NCI-H2081 (cell line): ENCODE measurements around the gene PATJ.
"Not testable (repeated sequence)": the region's sequence is repeated elsewhere in the genome, so short reads cannot be mapped to it uniquely, and the experiment has no call there.

Experiments used
- DNase-seq, 2 experiments: peaks; one replicate each; lab custom pipeline; 2025; lab: John Stamatoyannopoulos, UW

The PATJ gene

GRCh38 chr1:62213075-62213914 is 471.0 kb downstream of the PATJ start:
- DNase-seq: no peak

GRCh38 chr1:62218604-62219003 is 476.3 kb downstream of the PATJ start:
- no peak for DNase-seq

GRCh38 chr1:62220456-62220855 is 478.2 kb downstream of the PATJ start:
- DNase-seq: not testable (repeated sequence)

GRCh38 chr1:62221171-62221570 is 478.9 kb downstream of the PATJ start:
- DNase-seq: no peak

- DNase-seq: no peak
These were observed 480.0 kb downstream of the PATJ start for GRCh38 chr1:62222321-62222720.

GRCh38 chr1:62224182-62224581 is 481.9 kb downstream of the PATJ start:
- DNase-seq: no peak

- DNase-seq: no peak
These were observed 485.2 kb downstream of the PATJ start for GRCh38 chr1:62227496-62227895.
